Measurements from ENCODE around the gene DUSP12. TPM values are rescaled to one million over a fixed set of nuclear protein-coding genes. Genes with fewer than 3 reads are reported as not detected.

The DUSP12 gene
- total RNA-seq, 2 donors from 2014 or later: 26.2 to 28.9 TPM

- Mint-ChIP-seq H3K36me3 (ENCODE audit: low read depth) (no peaks in the 10 kb centered on the region), H3K27me3 (ENCODE audit: insufficient read depth) (peaks cover 73% of the 10 kb centered on the region), H3K4me1 (peaks cover 6% of the 10 kb centered on the region), H3K27ac (no peak within 1 kb of the TSS), H3K4me3 (no peak within 1 kb of the TSS), H3K9me3 (no peaks in the 10 kb centered on the region)
- Histone ChIP-seq H3K27me3 (ENCODE audit: control insufficient read depth, insufficient read depth, low read length, poor library complexity, severe bottlenecking) (peaks cover 74% of the 10 kb centered on the region), H3K9ac (ENCODE audit: extremely low read depth, low read length, poor library complexity, severe bottlenecking) (no peak within 1 kb of the TSS), H3K27ac (ENCODE audit: low read depth, low read length) (no peak within 1 kb of the TSS), H3K4me1 (ENCODE audit: control insufficient read depth, insufficient read depth, low read length) (no peaks in the 10 kb centered on the region), H3K36me3 (ENCODE audit: control insufficient read depth, insufficient read depth, low read length) (no peaks in the 10 kb centered on the region), H3K4me3 (ENCODE audit: low read length) (no peak within 1 kb of the TSS), H3K9me3 (ENCODE audit: control insufficient read depth, low read length) (no peaks in the 10 kb centered on the region)
- no peak for TF ChIP-seq CTCF (conservative IDR thresholded peaks at IDR 0.05)
- no peak for DNase-seq
- WGBS, 2 experiments (ENCODE audit: insufficient coverage in 1 of 2, insufficient read length in 1 of 2): 87 to 90% methylated on average over 3 to 4 of the region's 4 CpGs
Observed at GRCh38 chr1:161720956-161721737, 28.4 kb upstream of the DUSP12 start, which contains the start of gene FCRLB. Gene FCRLB, plus strand, starts transcription at chr1:161721544. Its CDS starts 1,129 bp downstream, at chr1:161722673.

GRCh38 chr1:161721738-161722343 lies 27.7 kb upstream of the DUSP12 start:
- WGBS, 2 experiments (ENCODE audit: insufficient coverage in 1 of 2, insufficient read length in 1 of 2): 59 to 60% methylated on average over 7 to 8 of the region's 8 CpGs
- Histone ChIP-seq H3K9ac (ENCODE audit: extremely low read depth, low read length, poor library complexity, severe bottlenecking) (no peak overlapping the region), H3K36me3 (ENCODE audit: control insufficient read depth, insufficient read depth, low read length) (no peaks in the 10 kb centered on the region), H3K27me3 (ENCODE audit: control insufficient read depth, insufficient read depth, low read length, poor library complexity, severe bottlenecking) (peaks cover 71% of the 10 kb centered on the region), H3K9me3 (ENCODE audit: control insufficient read depth, low read length) (no peaks in the 10 kb centered on the region), H3K27ac (ENCODE audit: low read depth, low read length) (no peak overlapping the region), H3K4me1 (ENCODE audit: control insufficient read depth, insufficient read depth, low read length) (no peaks in the 10 kb centered on the region), H3K4me3 (ENCODE audit: low read length) (no peak overlapping the region)
- no peak overlapping the region for H3K27ac Mint-ChIP-seq
- H3K9me3 Mint-ChIP-seq: no peaks in the 10 kb centered on the region
- no peak overlapping the region for H3K4me3 Mint-ChIP-seq
- peaks cover 6% of the 10 kb centered on the region for H3K4me1 Mint-ChIP-seq
- H3K27me3 Mint-ChIP-seq (ENCODE audit: insufficient read depth): peaks cover 73% of the 10 kb centered on the region
- no peak for TF ChIP-seq CTCF (conservative IDR thresholded peaks at IDR 0.05)
- no peaks in the 10 kb centered on the region for H3K36me3 Mint-ChIP-seq (ENCODE audit: low read depth)
- no peak for DNase-seq

GRCh38 chr1:161722406-161722805 lies 27.2 kb upstream of the DUSP12 start:
- no peaks in the 10 kb centered on the region for H3K36me3 ChIP-seq (ENCODE audit: control insufficient read depth, insufficient read depth, low read length)
- Mint-ChIP-seq H3K9me3 (no peaks in the 10 kb centered on the region), H3K36me3 (ENCODE audit: low read depth) (no peaks in the 10 kb centered on the region), H3K4me1 (peaks cover 6% of the 10 kb centered on the region), H3K4me3 (no peak overlapping the region), H3K27me3 (ENCODE audit: insufficient read depth) (peaks cover 69% of the 10 kb centered on the region), H3K27ac (no peak overlapping the region)
- no peak overlapping the region for H3K4me3 ChIP-seq (ENCODE audit: low read length)
- no peaks in the 10 kb centered on the region for H3K9me3 ChIP-seq (ENCODE audit: control insufficient read depth, low read length)
- H3K9ac ChIP-seq (ENCODE audit: extremely low read depth, low read length, poor library complexity, severe bottlenecking): no peak overlapping the region
- DNase-seq: no peak
- H3K27ac ChIP-seq (ENCODE audit: low read depth, low read length): no peak overlapping the region
- TF ChIP-seq CTCF (conservative IDR thresholded peaks at IDR 0.05): no peak
- H3K4me1 ChIP-seq (ENCODE audit: control insufficient read depth, insufficient read depth, low read length): no peaks in the 10 kb centered on the region
- 96 to 100% methylated on average over 1 of the region's 1 CpG for WGBS, 2 experiments (ENCODE audit: insufficient coverage in 1 of 2, insufficient read length in 1 of 2)
- H3K27me3 ChIP-seq (ENCODE audit: control insufficient read depth, insufficient read depth, low read length, poor library complexity, severe bottlenecking): peaks cover 68% of the 10 kb centered on the region

Data from endodermal cell (in vitro differentiated cells).